HEK293 (cell line): ENCODE results near the gene ATF1.
A peak's percentile ranks its signal among the peaks of the same experiment; 100 is the strongest.

Source experiments
- BCL6B ChIP-seq: fragments of 450-650 bp; formaldehyde crosslinking; IDR thresholded peaks from 2 replicates; pipeline ENCODE4 v1.5.1; 2017; ENCODE audit warnings: missing biosample characterization, missing genetic modification characterization
- GFI1B ChIP-seq: fragments of 450-650 bp; formaldehyde crosslinking; IDR thresholded peaks from 2 replicates; pipeline ENCODE4 v1.5.1; 2016; ENCODE audit warnings: missing biosample characterization, missing genetic modification characterization
- KLF8 ChIP-seq: fragments of 450-650 bp; formaldehyde crosslinking; IDR thresholded peaks from 2 replicates; pipeline ENCODE4 v1.5.1; 2016; ENCODE audit warnings: missing biosample characterization, missing genetic modification characterization
- OVOL3 ChIP-seq: fragments of 450-650 bp; formaldehyde crosslinking; IDR thresholded peaks from 2 replicates; pipeline ENCODE4 v1.5.1; 2016; ENCODE audit warnings: missing biosample characterization, missing genetic modification characterization
- REPIN1 ChIP-seq: fragments of 450-650 bp; formaldehyde crosslinking; IDR thresholded peaks from 2 replicates; pipeline ENCODE4 v1.5.1; 2017; ENCODE audit warnings: missing biosample characterization, missing genetic modification characterization, low read depth
- SP7 ChIP-seq: fragments of 450-650 bp; formaldehyde crosslinking; IDR thresholded peaks from 2 replicates; pipeline ENCODE4 v1.5.1; 2016; ENCODE audit warnings: missing biosample characterization, missing genetic modification characterization
- WT1 ChIP-seq: fragments of 450-650 bp; formaldehyde crosslinking; IDR thresholded peaks from 2 replicates; pipeline ENCODE4 v1.5.1; 2016; ENCODE audit warnings: missing biosample characterization, missing genetic modification characterization
- ZBTB1 ChIP-seq: fragments of 450-650 bp; formaldehyde crosslinking; IDR thresholded peaks from 2 replicates; pipeline ENCODE4 v1.5.1; 2016; ENCODE audit warnings: missing biosample characterization, missing genetic modification characterization
- ZBTB11 ChIP-seq: fragments of 450-650 bp; formaldehyde crosslinking; conservative IDR thresholded peaks from 2 replicates; pipeline ENCODE4 v1.5.1; 2016; ENCODE audit warnings: low read depth, missing biosample characterization, missing genetic modification characterization
- ZBTB20 ChIP-seq: fragments of 450-650 bp; formaldehyde crosslinking; IDR thresholded peaks from 2 replicates; pipeline ENCODE4 v1.5.1; 2016; ENCODE audit warnings: missing biosample characterization, missing genetic modification characterization
- ZBTB8A ChIP-seq: fragments of 450-650 bp; formaldehyde crosslinking; IDR thresholded peaks from 2 replicates; pipeline ENCODE4 v1.5.1; 2016; ENCODE audit warnings: missing biosample characterization, missing genetic modification characterization
- ZNF280C ChIP-seq: fragments of 450-650 bp; formaldehyde crosslinking; IDR thresholded peaks from 2 replicates; pipeline ENCODE4 v1.5.1; 2016; ENCODE audit warnings: missing biosample characterization, missing genetic modification characterization
- ZNF292 ChIP-seq: fragments of 450-650 bp; formaldehyde crosslinking; IDR thresholded peaks from 2 replicates; pipeline ENCODE4 v1.5.1; 2016; ENCODE audit warnings: low read depth, missing biosample characterization, missing genetic modification characterization, borderline replicate concordance
- ZNF324 ChIP-seq: fragments of 450-650 bp; formaldehyde crosslinking; IDR thresholded peaks from 2 replicates; pipeline ENCODE4 v1.5.1; 2016; ENCODE audit warnings: missing biosample characterization, missing genetic modification characterization
- ZNF423 ChIP-seq: fragments of 450-650 bp; formaldehyde crosslinking; IDR thresholded peaks from 2 replicates; pipeline ENCODE4 v1.5.1; 2016; ENCODE audit warnings: missing biosample characterization, missing genetic modification characterization
- ZNF560 ChIP-seq: fragments of 450-650 bp; formaldehyde crosslinking; IDR thresholded peaks from 2 replicates; pipeline ENCODE4 v1.5.1; 2017; ENCODE audit warnings: missing biosample characterization, missing genetic modification characterization, borderline replicate concordance
- ZNF571 ChIP-seq: fragments of 450-650 bp; formaldehyde crosslinking; IDR thresholded peaks from 2 replicates; pipeline ENCODE4 v1.5.0; 2017; ENCODE audit warnings: missing biosample characterization, missing genetic modification characterization
- ZSCAN30 ChIP-seq: fragments of 450-650 bp; IDR thresholded peaks from 2 replicates; pipeline ENCODE4 v1.5.1; 2018; ENCODE audit warnings: missing biosample characterization, mild to moderate bottlenecking, missing genetic modification characterization, moderate library complexity
- TF ChIP-seq, protein P1 (sequence below): fragments of 450-650 bp; formaldehyde crosslinking; IDR thresholded peaks from 2 replicates; pipeline ENCODE4 v1.5.1; 2017; ENCODE audit warnings: missing biosample characterization, missing genetic modification characterization
- TF ChIP-seq, protein P2 (sequence below): fragments of 450-650 bp; formaldehyde crosslinking; IDR thresholded peaks from 2 replicates; pipeline ENCODE4 v1.5.1; 2017; ENCODE audit warnings: missing biosample characterization, missing genetic modification characterization
- TF ChIP-seq, protein P3 (sequence below): fragments of 450-650 bp; formaldehyde crosslinking; IDR thresholded peaks from 2 replicates; pipeline ENCODE4 v1.5.1; 2016; ENCODE audit warnings: missing biosample characterization, missing genetic modification characterization, low read depth
- TF ChIP-seq, protein P4 (sequence below): fragments of 450-650 bp; formaldehyde crosslinking; IDR thresholded peaks from 2 replicates; pipeline ENCODE4 v1.5.1; 2016; ENCODE audit warnings: missing biosample characterization, missing genetic modification characterization

The ATF1 gene

GRCh38 chr12:50764286-50765094 lies 589 bp downstream of the ATF1 start (continued):
- TF ChIP-seq, protein P1, sequence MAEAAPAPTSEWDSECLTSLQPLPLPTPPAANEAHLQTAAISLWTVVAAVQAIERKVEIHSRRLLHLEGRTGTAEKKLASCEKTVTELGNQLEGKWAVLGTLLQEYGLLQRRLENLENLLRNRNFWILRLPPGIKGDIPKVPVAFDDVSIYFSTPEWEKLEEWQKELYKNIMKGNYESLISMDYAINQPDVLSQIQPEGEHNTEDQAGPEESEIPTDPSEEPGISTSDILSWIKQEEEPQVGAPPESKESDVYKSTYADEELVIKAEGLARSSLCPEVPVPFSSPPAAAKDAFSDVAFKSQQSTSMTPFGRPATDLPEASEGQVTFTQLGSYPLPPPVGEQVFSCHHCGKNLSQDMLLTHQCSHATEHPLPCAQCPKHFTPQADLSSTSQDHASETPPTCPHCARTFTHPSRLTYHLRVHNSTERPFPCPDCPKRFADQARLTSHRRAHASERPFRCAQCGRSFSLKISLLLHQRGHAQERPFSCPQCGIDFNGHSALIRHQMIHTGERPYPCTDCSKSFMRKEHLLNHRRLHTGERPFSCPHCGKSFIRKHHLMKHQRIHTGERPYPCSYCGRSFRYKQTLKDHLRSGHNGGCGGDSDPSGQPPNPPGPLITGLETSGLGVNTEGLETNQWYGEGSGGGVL, result no peak
- TF ChIP-seq ZBTB1 (tag by site-specific recombination) (no peak), ZBTB8A (tag by site-specific recombination) (peak; percentile 97), BCL6B (tag by site-specific recombination) (no peak), ZBTB11 (tag by site-specific recombination) (peak; percentile 70), ZNF560 (tag by site-specific recombination) (no peak), ZNF292 (tag by site-specific recombination) (no peak), ZNF324 (peak; percentile 36; the same call in 1 of the 2 replicates), ZNF280C (tag by site-specific recombination) (no peak), GFI1B (no peak), KLF8 (tag by site-specific recombination) (peak; percentile 65), OVOL3 (0 out of 2 replicates have a peak, but pooled peaks have one; percentile 7), ZNF423 (no peak; the same call in 1 of the 2 replicates), ZSCAN30 (tag by site-specific recombination) (no peak), REPIN1 (tag by site-specific recombination) (no peak), WT1 (0 out of 2 replicates have a peak, but pooled peaks have one; percentile 9), ZNF571 (tag by site-specific recombination) (no peak), SP7 (no peak; the same call in 1 of the 2 replicates), ZBTB20 (tag by site-specific recombination) (peak; percentile 69; the same call in 1 of the 2 replicates)
- TF ChIP-seq, protein P2, sequence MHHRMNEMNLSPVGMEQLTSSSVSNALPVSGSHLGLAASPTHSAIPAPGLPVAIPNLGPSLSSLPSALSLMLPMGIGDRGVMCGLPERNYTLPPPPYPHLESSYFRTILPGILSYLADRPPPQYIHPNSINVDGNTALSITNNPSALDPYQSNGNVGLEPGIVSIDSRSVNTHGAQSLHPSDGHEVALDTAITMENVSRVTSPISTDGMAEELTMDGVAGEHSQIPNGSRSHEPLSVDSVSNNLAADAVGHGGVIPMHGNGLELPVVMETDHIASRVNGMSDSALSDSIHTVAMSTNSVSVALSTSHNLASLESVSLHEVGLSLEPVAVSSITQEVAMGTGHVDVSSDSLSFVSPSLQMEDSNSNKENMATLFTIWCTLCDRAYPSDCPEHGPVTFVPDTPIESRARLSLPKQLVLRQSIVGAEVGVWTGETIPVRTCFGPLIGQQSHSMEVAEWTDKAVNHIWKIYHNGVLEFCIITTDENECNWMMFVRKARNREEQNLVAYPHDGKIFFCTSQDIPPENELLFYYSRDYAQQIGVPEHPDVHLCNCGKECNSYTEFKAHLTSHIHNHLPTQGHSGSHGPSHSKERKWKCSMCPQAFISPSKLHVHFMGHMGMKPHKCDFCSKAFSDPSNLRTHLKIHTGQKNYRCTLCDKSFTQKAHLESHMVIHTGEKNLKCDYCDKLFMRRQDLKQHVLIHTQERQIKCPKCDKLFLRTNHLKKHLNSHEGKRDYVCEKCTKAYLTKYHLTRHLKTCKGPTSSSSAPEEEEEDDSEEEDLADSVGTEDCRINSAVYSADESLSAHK (tag by site-specific recombination), result peak; percentile 39
- TF ChIP-seq, protein P3, sequence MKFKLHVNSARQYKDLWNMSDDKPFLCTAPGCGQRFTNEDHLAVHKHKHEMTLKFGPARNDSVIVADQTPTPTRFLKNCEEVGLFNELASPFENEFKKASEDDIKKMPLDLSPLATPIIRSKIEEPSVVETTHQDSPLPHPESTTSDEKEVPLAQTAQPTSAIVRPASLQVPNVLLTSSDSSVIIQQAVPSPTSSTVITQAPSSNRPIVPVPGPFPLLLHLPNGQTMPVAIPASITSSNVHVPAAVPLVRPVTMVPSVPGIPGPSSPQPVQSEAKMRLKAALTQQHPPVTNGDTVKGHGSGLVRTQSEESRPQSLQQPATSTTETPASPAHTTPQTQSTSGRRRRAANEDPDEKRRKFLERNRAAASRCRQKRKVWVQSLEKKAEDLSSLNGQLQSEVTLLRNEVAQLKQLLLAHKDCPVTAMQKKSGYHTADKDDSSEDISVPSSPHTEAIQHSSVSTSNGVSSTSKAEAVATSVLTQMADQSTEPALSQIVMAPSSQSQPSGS (tag by site-specific recombination), result no peak
- TF ChIP-seq, protein P4, sequence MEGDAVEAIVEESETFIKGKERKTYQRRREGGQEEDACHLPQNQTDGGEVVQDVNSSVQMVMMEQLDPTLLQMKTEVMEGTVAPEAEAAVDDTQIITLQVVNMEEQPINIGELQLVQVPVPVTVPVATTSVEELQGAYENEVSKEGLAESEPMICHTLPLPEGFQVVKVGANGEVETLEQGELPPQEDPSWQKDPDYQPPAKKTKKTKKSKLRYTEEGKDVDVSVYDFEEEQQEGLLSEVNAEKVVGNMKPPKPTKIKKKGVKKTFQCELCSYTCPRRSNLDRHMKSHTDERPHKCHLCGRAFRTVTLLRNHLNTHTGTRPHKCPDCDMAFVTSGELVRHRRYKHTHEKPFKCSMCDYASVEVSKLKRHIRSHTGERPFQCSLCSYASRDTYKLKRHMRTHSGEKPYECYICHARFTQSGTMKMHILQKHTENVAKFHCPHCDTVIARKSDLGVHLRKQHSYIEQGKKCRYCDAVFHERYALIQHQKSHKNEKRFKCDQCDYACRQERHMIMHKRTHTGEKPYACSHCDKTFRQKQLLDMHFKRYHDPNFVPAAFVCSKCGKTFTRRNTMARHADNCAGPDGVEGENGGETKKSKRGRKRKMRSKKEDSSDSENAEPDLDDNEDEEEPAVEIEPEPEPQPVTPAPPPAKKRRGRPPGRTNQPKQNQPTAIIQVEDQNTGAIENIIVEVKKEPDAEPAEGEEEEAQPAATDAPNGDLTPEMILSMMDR (tag by site-specific recombination), result peak; percentile 42
